HG03103 (cell line): ENCODE results near the gene CDK19.
A peak's percentile ranks its signal among the peaks of the same experiment; 100 is the strongest.
"Not testable (repeated sequence)": the region's sequence is repeated elsewhere in the genome, so short reads cannot be mapped to it uniquely, and the experiment has no call there.

Source experiments
- ATAC-seq: cut with Tn5 transposase; IDR thresholded peaks from one replicate; pipeline ENCODE4 v1.9.1; 2021; ENCODE audit warnings: low read depth; ENCODE audit not compliant: unreplicated experiment

The CDK19 gene

GRCh38 chr6:110814102-110815014, 911 bp downstream of the CDK19 start:
- peak; percentile 5 for ATAC-seq

- no peak for ATAC-seq
These were observed 1.7 kb downstream of the CDK19 start for GRCh38 chr6:110813338-110814101.

GRCh38 chr6:110812719-110813118, 2.5 kb downstream of the CDK19 start:
- ATAC-seq = no peak

- ATAC-seq = no peak
These were observed 4.2 kb downstream of the CDK19 start for GRCh38 chr6:110810896-110811586.

- no peak for ATAC-seq
These were observed 5.5 kb downstream of the CDK19 start for GRCh38 chr6:110809792-110810191.

- ATAC-seq = not testable (repeated sequence)
These were observed 13.1 kb downstream of the CDK19 start for GRCh38 chr6:110802175-110802574.

GRCh38 chr6:110800839-110801196, 14.5 kb downstream of the CDK19 start:
- no peak for ATAC-seq

- no peak for ATAC-seq
These were observed 15.0 kb downstream of the CDK19 start for GRCh38 chr6:110800196-110800838.

GRCh38 chr6:110799655-110800054, 15.6 kb downstream of the CDK19 start:
- no peak for ATAC-seq

GRCh38 chr6:110799189-110799588, 16.1 kb downstream of the CDK19 start:
- ATAC-seq = no peak

GRCh38 chr6:110795271-110795670, 20.0 kb downstream of the CDK19 start:
- ATAC-seq = no peak

- no peak for ATAC-seq
These were observed 28.6 kb downstream of the CDK19 start for GRCh38 chr6:110786696-110787095.

- no peak for ATAC-seq
These were observed 29.0 kb downstream of the CDK19 start for GRCh38 chr6:110786271-110786670.

GRCh38 chr6:110784610-110784979, 30.7 kb downstream of the CDK19 start:
- peak; percentile 13 for ATAC-seq

- no peak for ATAC-seq
These were observed 33.6 kb downstream of the CDK19 start for GRCh38 chr6:110781522-110782214.

- ATAC-seq = no peak
These were observed 36.9 kb downstream of the CDK19 start for GRCh38 chr6:110778333-110778732.

GRCh38 chr6:110777636-110778035, 37.6 kb downstream of the CDK19 start:
- ATAC-seq = no peak

GRCh38 chr6:110776413-110776812, 38.9 kb downstream of the CDK19 start:
- ATAC-seq = no peak

- ATAC-seq = no peak
These were observed 45.3 kb downstream of the CDK19 start for GRCh38 chr6:110769923-110770322.

- ATAC-seq = no peak
These were observed 47.2 kb downstream of the CDK19 start for GRCh38 chr6:110768057-110768456.
